K562 (cell line): ENCODE measurements around the gene UQCC5. TPM values are rescaled to one million over a fixed set of nuclear protein-coding genes. Genes with fewer than 3 reads are reported as not detected.
"Not testable (repeated sequence)": the region's sequence is repeated elsewhere in the genome, so short reads cannot be mapped to it uniquely, and the experiment has no call there.

ENCODE experiments used
- ATAC-seq: fragments of 200-7000 bp; cut with Tn5 transposase; 3 replicates; pipeline ENCODE4 v1.9.1; 2020; ENCODE audit warnings: moderate library complexity
- BruUV-seq: library from RNA; stranded (reverse); fragments of 400-500 nt; replicated peaks from 2 replicates; lab custom pipeline; 2021; lab: Mats Ljungman, UMichigan
- CTCF ChIA-PET: fragments of 300-600 bp; formaldehyde crosslinking; extraction: SDS; loops from one replicate; lab custom pipeline; 2021; ENCODE audit warnings: low intra/inter-chr PET ratio; lab: Yijun Ruan, JAX
- POLR2A ChIA-PET: fragments of 300-600, 350-650 bp; sonication (Branson Sonifier 250); formaldehyde crosslinking; extraction: SDS; loops from one replicate; lab custom pipeline; 2021; ENCODE audit warnings: antibody characterized with exemption, inconsistent platforms; lab: Yijun Ruan, JAX
- DNase-seq, 4 experiments: peaks; one replicate each; pipeline versions ENCODE4 v3.0.0 to v3.0.0-alpha.2; 2011 to 2018; ENCODE audit warnings: low spot score in 3 of 4, mixed read lengths in 3 of 4; ENCODE audit errors: extremely low read depth in 1 of 4
- FAIRE-seq: peaks from 2 replicates; lab custom pipeline; 2011; peaks lifted over from hg19 to GRCh38; lab: Jason Lieb, UNC
- H2AFZ ChIP-seq: 2 replicates; pipeline ENCODE4 v1.6.0; 2011; ENCODE audit warnings: low read depth, low read length, control low read depth, inconsistent platforms
- H3K27ac ChIP-seq: fragments of 200-600 bp; 3 replicates; pipeline ENCODE4 v1.8.0; 2011; ENCODE audit warnings: low read depth, mild to moderate bottlenecking, control low read depth, inconsistent platforms, low read length, moderate library complexity, mixed read lengths; ENCODE audit errors: extremely low read depth
- H3K27me3 ChIP-seq, 2 experiments: fragments of 300-600 bp in 1 of 2; 2 replicates in 1 of 2; 3 replicates in 1 of 2; pipeline versions ENCODE4 v1.6.0 to v1.8.0; 2011; ENCODE audit warnings: inconsistent platforms in 2 of 2, low read length in 2 of 2, mild to moderate bottlenecking in 1 of 2, mixed read lengths in 1 of 2, moderate library complexity in 1 of 2; ENCODE audit not compliant: control insufficient read depth in 2 of 2, insufficient read depth in 2 of 2
- H3K36me3 ChIP-seq: fragments of 300-600 bp; 3 replicates; pipeline ENCODE4 v1.8.0; 2011; ENCODE audit warnings: mild to moderate bottlenecking, low read length, inconsistent platforms; ENCODE audit not compliant: control insufficient read depth, insufficient read depth
- H3K4me1 ChIP-seq, 2 experiments: fragments of 200-600 bp in 1 of 2; replicated peaks in 1 of 2; 2 replicates in 1 of 2; 3 replicates in 1 of 2; pipeline versions ENCODE4 v1.5.1 to v1.8.0; 2011; ENCODE audit warnings: inconsistent platforms in 2 of 2, low read length in 2 of 2, mild to moderate bottlenecking in 1 of 2, mixed read lengths in 1 of 2, moderate library complexity in 1 of 2; ENCODE audit not compliant: control insufficient read depth in 2 of 2, insufficient read depth in 2 of 2
- H3K4me2 ChIP-seq: 2 replicates; pipeline ENCODE4 v1.6.1; 2011; ENCODE audit warnings: low read length, control low read depth, inconsistent platforms, mixed read lengths; ENCODE audit not compliant: insufficient read depth
- H3K4me3 ChIP-seq: fragments of 200-600 bp; sonication (generic), shearing (Covaris generic); 2 replicates; pipeline ENCODE4 v1.5.1; 2016; ENCODE audit warnings: control low read depth, inconsistent platforms
- H3K79me2 ChIP-seq: fragments of 200-600 bp; 3 replicates; pipeline ENCODE4 v1.8.0; 2011; ENCODE audit warnings: low read length, inconsistent platforms; ENCODE audit not compliant: control insufficient read depth, insufficient read depth
- H3K9ac ChIP-seq, 2 experiments: 2 replicates each; pipeline versions ENCODE4 v1.6.0 to v1.6.1; 2011; ENCODE audit warnings: low read depth in 2 of 2, low read length in 2 of 2, control low read depth in 1 of 2, inconsistent platforms in 1 of 2, mild to moderate bottlenecking in 1 of 2, mixed read lengths in 1 of 2; ENCODE audit not compliant: insufficient read depth in 1 of 2
- H3K9me1 ChIP-seq: one replicate; pipeline ENCODE4 v1.6.0; 2011; ENCODE audit warnings: inconsistent platforms, mild to moderate bottlenecking, low read length, moderate library complexity; ENCODE audit not compliant: control insufficient read depth, insufficient read depth
- H3K9me3 ChIP-seq: replicated peaks from 2 replicates; pipeline ENCODE4 v1.5.1; 2011; ENCODE audit warnings: low read depth, low read length, inconsistent platforms; ENCODE audit not compliant: control insufficient read depth, insufficient read depth
- H4K20me1 ChIP-seq: replicated peaks from 2 replicates; pipeline ENCODE4 v1.6.1; 2011; ENCODE audit warnings: low read length, inconsistent platforms, mixed read lengths; ENCODE audit not compliant: control insufficient read depth, insufficient read depth
- WGBS: fragments of 100-300 bp; shearing (Covaris generic); methylation state at CpG from one replicate; pipeline ENCODE4 v1.1.6; 2016; ENCODE audit warnings: low coverage, mixed read lengths; ENCODE audit not compliant: insufficient coverage; ENCODE audit errors: missing lambda C conversion rate; 5-methylcytosine and 5-hydroxymethylcytosine counted together
- in situ Hi-C: fragments of 300-500 bp; cut with MboI; formaldehyde crosslinking; loops from 4 replicates; pipeline ENCODE4 v1.15.0; 2018; ENCODE audit warnings: inconsistent platforms, mixed read lengths
- intact Hi-C: fragments of 100-400 bp; cut with micrococcal nuclease; formaldehyde crosslinking; loops from 2 replicates; pipeline ENCODE4 v1.14.2; 2022
- polyA plus RNA-seq, 8 experiments: library from polyadenylated mRNA; depleted of rRNA in 4 of 8; stranded (reverse) in 5 of 8; unstranded in 3 of 8; fragments of >200 nt; fragmentation: Nextera tagmentation in 2 of 8; fragmentation: Illumina TruSeq in 1 of 8; extraction: Ambion mirVana in 2 of 8; extraction: Trizol in 1 of 8; gene quantifications; 2 replicates each; pipeline versions ENCODE4 v1.2.1 to v1.2.3, GENCODE V29; 2011 to 2014; ENCODE audit warnings: inconsistent platforms in 1 of 8, missing spikeins in 1 of 8
- total RNA-seq, 7 experiments: library from RNA; depleted of rRNA in 6 of 7; stranded (reverse); fragments of >200 nt in 6 of 7; fragmentation: Illumina TruSeq in 2 of 7; extraction: Trizol in 2 of 7; gene quantifications; 2 replicates each; pipeline versions ENCODE4 v1.2.1 to v1.2.3, GENCODE V29; 2011 to 2021; ENCODE audit warnings: low replicate concordance in 1 of 7
- TF ChIP-seq, protein P1 (sequence below): sonication (generic); formaldehyde crosslinking; IDR thresholded peaks from 2 replicates; pipeline ENCODE4 v1.8.1; 2022; ENCODE audit warnings: missing genetic modification reagents

UQCC5 gene
- total and polyA plus RNA-seq, 9 of the 15 experiments (the other 6 are each of a cell fraction or from before 2014, with no cell fraction given): 10.2 to 55.4 (median 33.8) TPM

DNA sequence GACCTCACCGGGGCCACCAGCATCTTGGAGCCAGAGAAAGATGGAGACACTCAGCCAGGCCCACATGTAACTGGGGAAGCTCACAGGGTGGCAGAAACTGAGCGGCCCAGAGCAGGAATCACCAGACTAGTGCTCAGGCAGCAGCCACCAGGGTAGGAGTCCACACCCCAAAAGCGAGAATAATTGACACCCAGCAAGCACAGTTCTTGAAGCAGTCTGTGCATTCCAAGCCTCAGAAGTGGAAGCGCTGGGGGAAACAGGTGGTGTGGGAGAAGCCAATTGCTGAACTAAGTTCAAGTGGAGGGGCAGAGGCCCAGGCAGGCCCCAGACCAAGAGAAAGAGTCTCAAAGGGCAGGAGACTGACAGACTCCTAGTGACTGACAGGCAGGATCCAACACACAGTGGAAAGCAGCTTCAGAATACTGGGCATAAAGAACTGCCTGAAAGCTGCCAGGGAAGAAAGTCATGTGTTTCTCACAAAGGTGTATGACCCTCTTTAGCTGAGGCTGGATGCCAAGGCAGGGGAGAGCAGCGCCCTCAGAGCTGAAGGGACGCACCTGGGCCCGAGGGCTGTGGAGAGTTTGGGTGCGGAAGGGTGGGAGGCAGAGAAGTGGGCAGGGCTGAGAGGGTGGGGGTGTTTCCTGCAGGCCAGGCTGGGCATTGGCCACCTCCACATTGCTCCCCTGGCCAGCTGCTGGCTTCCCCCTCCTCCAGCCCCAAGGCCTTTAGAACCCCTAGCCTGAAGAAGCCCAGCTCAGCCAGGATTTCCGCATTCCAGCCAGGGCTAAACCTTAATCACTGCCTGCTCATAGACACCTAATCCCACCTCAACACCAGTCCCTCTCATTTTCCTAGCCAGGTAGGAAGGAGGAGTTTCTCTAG, 10.5 kb upstream of the UQCC5 start (continued):
- TF ChIP-seq, protein P1, sequence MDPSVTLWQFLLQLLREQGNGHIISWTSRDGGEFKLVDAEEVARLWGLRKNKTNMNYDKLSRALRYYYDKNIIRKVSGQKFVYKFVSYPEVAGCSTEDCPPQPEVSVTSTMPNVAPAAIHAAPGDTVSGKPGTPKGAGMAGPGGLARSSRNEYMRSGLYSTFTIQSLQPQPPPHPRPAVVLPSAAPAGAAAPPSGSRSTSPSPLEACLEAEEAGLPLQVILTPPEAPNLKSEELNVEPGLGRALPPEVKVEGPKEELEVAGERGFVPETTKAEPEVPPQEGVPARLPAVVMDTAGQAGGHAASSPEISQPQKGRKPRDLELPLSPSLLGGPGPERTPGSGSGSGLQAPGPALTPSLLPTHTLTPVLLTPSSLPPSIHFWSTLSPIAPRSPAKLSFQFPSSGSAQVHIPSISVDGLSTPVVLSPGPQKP: no peak
- TF ChIP-seq, all 486 proteins: peak for 0

DNA sequence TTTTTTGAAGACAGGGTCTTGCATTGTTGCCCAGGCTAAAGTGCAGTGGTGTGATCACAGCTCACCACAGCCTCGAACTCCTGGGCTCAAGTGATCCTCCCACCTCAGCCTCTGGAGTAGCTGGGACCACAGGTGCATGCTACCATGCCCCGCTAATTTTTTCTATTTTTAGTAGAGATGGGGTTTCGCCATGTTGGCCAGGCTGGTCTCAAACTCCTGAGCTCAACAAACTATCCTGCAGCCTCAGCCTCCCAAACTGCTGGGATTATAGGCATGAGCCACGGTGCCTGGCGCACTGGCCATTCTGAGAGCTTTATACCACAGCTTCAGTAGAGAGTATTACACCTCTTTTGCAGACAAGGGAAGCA, 9.8 kb upstream of the UQCC5 start:
- H3K4me2 ChIP-seq, BruUV-seq: not testable (repeated sequence)
- WGBS: 75% methylated on average over 4 of the region's 5 CpGs

More for the DNA sequence above, 9.8 kb upstream of the UQCC5 start:
- H3K27ac ChIP-seq, H2AFZ ChIP-seq, DNase-seq, H3K4me3 ChIP-seq, H3K9ac ChIP-seq, FAIRE-seq, H4K20me1 ChIP-seq, intact Hi-C loops, ATAC-seq, CTCF ChIA-PET, H3K27me3 ChIP-seq, H3K9me3 ChIP-seq, in situ Hi-C loops: not testable (repeated sequence)
- Histone ChIP-seq H3K4me1 (peaks cover 6 to 47% of the 10 kb centered on the region in 2 experiments; a peak in 4 of 5 replicates), H3K36me3 (peaks cover 79% of the 10 kb centered on the region; the same call in 2 of the 3 replicates), H3K9me1 (peaks cover 11% of the 10 kb centered on the region), H3K79me2 (peaks cover 27% of the 10 kb centered on the region)
- POLR2A ChIA-PET: interaction anchor here (1.0 to 1.3 kb wide), 2 partner anchors 10 to 22 kb away, joined by 5 read pairs; partner anchors contain the start of gene UQCC5
